ENCODE measurements around the gene FCRLB. TPM values are rescaled to one million over a fixed set of nuclear protein-coding genes. Genes with fewer than 3 reads are reported as not detected.

Gene FCRLB
- total and polyA plus RNA-seq, 9 of the 15 experiments (the other 6 are each of a cell fraction or from before 2014, with no cell fraction given): 0.20 to 4.6 (median 1.3) TPM

- TF ChIP-seq VEZF1 (CRISPR knock-in tag; IDR thresholded peaks at IDR 0.05) (0 out of 2 replicates have a peak, but pooled peaks have one; percentile 36), ETV1 (tag; conservative IDR thresholded peaks at IDR 0.05; ENCODE audit: low read depth) (peak; percentile 60), SFPQ (IDR thresholded peaks at IDR 0.05; ENCODE audit: low read depth, low read length) (no peak), SRSF7 (optimal IDR thresholded peaks at IDR 0.05; ENCODE audit: low read depth, low read length) (no peak), MITF (IDR thresholded peaks at IDR 0.05) (no peak), DIDO1 (tag; IDR thresholded peaks at IDR 0.05; ENCODE audit: low read depth) (peak; percentile 87), PHB (CRISPR knock-in tag; IDR thresholded peaks at IDR 0.05) (no peak), ZNF197 (CRISPR knock-in tag; IDR thresholded peaks at IDR 0.05; ENCODE audit: low read depth) (no peak), HMG20A (CRISPR knock-in tag; conservative IDR thresholded peaks at IDR 0.05) (no peak), MIER1 (IDR thresholded peaks at IDR 0.05; ENCODE audit: low read depth) (no peak), HDAC6 (IDR thresholded peaks at IDR 0.05; ENCODE audit: low read depth, low read length) (no peak), STAG1 (CRISPR knock-in tag; IDR thresholded peaks at IDR 0.05; ENCODE audit: borderline replicate concordance) (no peak), ESRRB (CRISPR knock-in tag; IDR thresholded peaks at IDR 0.05; ENCODE audit: borderline replicate concordance) (no peak), MECOM (CRISPR knock-in tag; IDR thresholded peaks at IDR 0.05) (no peak), SREBF1 (IDR thresholded peaks at IDR 0.05; ENCODE audit: borderline replicate concordance, low read depth, low read length) (no peak), FOXA3 (CRISPR knock-in tag; conservative IDR thresholded peaks at IDR 0.05 in 1 of 2, IDR thresholded peaks at IDR 0.05 in 1 of 2) (peak in 1 of 2 experiments; percentile 58; a peak in 2 of 4 replicates), GATAD2A (IDR thresholded peaks at IDR 0.05) (peak; percentile 91), POLR2H (tag; IDR thresholded peaks at IDR 0.05; ENCODE audit: low read depth) (peak; percentile 69), XRCC3 (IDR thresholded peaks at IDR 0.05) (no peak), FOXJ2 (tag; IDR thresholded peaks at IDR 0.05) (peak; percentile 62; the same call in 1 of the 2 replicates)
Measured at GRCh38 chr1:161766102-161766981, 45.0 kb downstream of the FCRLB start, which contains the start of gene ATF6 (continued).

Measured in K562 (cell line).